Keratinocyte (primary cell): Measurements from ENCODE around the gene POLR2L. TPM values are rescaled to one million over a fixed set of nuclear protein-coding genes. Genes with fewer than 3 reads are reported as not detected.

Source experiments
- DNase-seq: peaks from one replicate; pipeline ENCODE4 v3.0.0-alpha.2; 2011; ENCODE audit warnings: low read depth, missing footprints, low spot score
- FAIRE-seq: peaks from 2 replicates; lab custom pipeline; 2011; peaks lifted over from hg19 to GRCh38; lab: Jason Lieb, UNC
- H2AFZ ChIP-seq: 2 replicates; pipeline ENCODE4 v1.6.0; 2012; ENCODE audit warnings: low read length, control low read depth, inconsistent platforms; ENCODE audit not compliant: control insufficient read depth
- H3K27ac ChIP-seq: 2 replicates; pipeline ENCODE4 v1.5.1; 2011; ENCODE audit warnings: low read length; ENCODE audit not compliant: control insufficient read depth, insufficient read depth
- H3K27me3 ChIP-seq: 3 replicates; pipeline ENCODE4 v1.6.0; 2011; ENCODE audit warnings: low read length; ENCODE audit not compliant: control insufficient read depth, insufficient read depth; ENCODE audit errors: extremely low read depth
- H3K36me3 ChIP-seq, 2 experiments: 2 replicates in 1 of 2; 3 replicates in 1 of 2; pipeline ENCODE4 v1.5.1; 2011; ENCODE audit warnings: low read length in 2 of 2, mild to moderate bottlenecking in 1 of 2; ENCODE audit not compliant: control insufficient read depth in 2 of 2, insufficient read depth in 2 of 2; ENCODE audit errors: extremely low read depth in 1 of 2
- H3K4me1 ChIP-seq: 3 replicates; pipeline ENCODE4 v1.5.1; 2011; ENCODE audit warnings: low read length; ENCODE audit not compliant: control insufficient read depth, insufficient read depth; ENCODE audit errors: extremely low read depth
- H3K4me2 ChIP-seq: 3 replicates; pipeline ENCODE4 v1.6.0; 2011; ENCODE audit warnings: low read depth, low read length; ENCODE audit not compliant: control insufficient read depth, insufficient read depth; ENCODE audit errors: extremely low read depth
- H3K4me3 ChIP-seq, 3 experiments: fragments of 200-600 bp in 1 of 3; sonication (generic) in 1 of 3; 2 replicates in 2 of 3; 3 replicates in 1 of 3; pipeline ENCODE4 v1.5.1; 2011 to 2016; ENCODE audit warnings: low read length in 3 of 3, mild to moderate bottlenecking in 3 of 3, control low read depth in 2 of 3, inconsistent platforms in 1 of 3, low read depth in 1 of 3, mixed read lengths in 1 of 3, mixed run types in 1 of 3, moderate library complexity in 1 of 3; ENCODE audit not compliant: control insufficient read depth in 2 of 3, insufficient read depth in 2 of 3; ENCODE audit errors: extremely low read depth in 1 of 3
- H3K79me2 ChIP-seq: 2 replicates; pipeline ENCODE4 v1.6.0; 2012; ENCODE audit warnings: low read length; ENCODE audit not compliant: control insufficient read depth, insufficient read depth
- H3K9ac ChIP-seq: 3 replicates; pipeline ENCODE4 v1.6.0; 2011; ENCODE audit warnings: low read length; ENCODE audit not compliant: control insufficient read depth, insufficient read depth; ENCODE audit errors: extremely low read depth
- H3K9me1 ChIP-seq: 3 replicates; pipeline ENCODE4 v1.6.0; 2011; ENCODE audit warnings: low read length; ENCODE audit not compliant: control insufficient read depth, insufficient read depth; ENCODE audit errors: extremely low read depth
- H3K9me3 ChIP-seq: 2 replicates; pipeline ENCODE4 v1.5.1; 2012; ENCODE audit warnings: low read depth, low read length; ENCODE audit not compliant: control insufficient read depth
- H4K20me1 ChIP-seq: 3 replicates; pipeline ENCODE4 v1.6.0; 2011; ENCODE audit warnings: low read length; ENCODE audit not compliant: control insufficient read depth, insufficient read depth; ENCODE audit errors: extremely low read depth
- EZH2 ChIP-seq: IDR thresholded peaks from one replicate; pipeline ENCODE4 v1.6.1; 2012; ENCODE audit warnings: inconsistent platforms, mild to moderate bottlenecking, low read length, moderate library complexity
- dilution Hi-C: fragments of 300-500 bp; cut with MboI; formaldehyde crosslinking; loops from one replicate; pipeline ENCODE4 v1.7.0; 2020; ENCODE audit warnings: low sequenced_read_pairs; ENCODE audit not compliant: extremely low pct_ligation_motif_present
- polyA plus RNA-seq, 5 experiments: library from polyadenylated mRNA; depleted of rRNA in 3 of 5; stranded (reverse) in 3 of 5; stranded (forward) in 1 of 5; unstranded in 1 of 5; fragments of >200 nt; gene quantifications; 1 replicate in 1 of 5; 2 replicates in 3 of 5; 3 replicates in 1 of 5; pipeline versions ENCODE4 v1.2.1 to v1.2.3, GENCODE V29; 2011 to 2012; ENCODE audit warnings: missing spikeins in 2 of 5, low read depth in 1 of 5, low replicate concordance in 1 of 5
- TF ChIP-seq, protein P1 (sequence below), 3 experiments: IDR thresholded peaks in 1 of 3; conservative IDR thresholded peaks in 1 of 3; optimal IDR thresholded peaks in 1 of 3; 2 replicates in 2 of 3; 3 replicates in 1 of 3; pipeline versions ENCODE3 to v1.5.1; 2011; ENCODE audit warnings: low read length in 3 of 3, mild to moderate bottlenecking in 3 of 3, moderate library complexity in 2 of 3, control low read depth in 1 of 3, inconsistent platforms in 1 of 3; ENCODE audit not compliant: insufficient read depth in 2 of 3; ENCODE audit errors: extremely low read depth in 1 of 3

POLR2L gene
- polyA plus RNA-seq, 1 donor (not counting 4 experiments of a cell fraction or from before 2014, with no cell fraction given) = 145 TPM

DNA sequence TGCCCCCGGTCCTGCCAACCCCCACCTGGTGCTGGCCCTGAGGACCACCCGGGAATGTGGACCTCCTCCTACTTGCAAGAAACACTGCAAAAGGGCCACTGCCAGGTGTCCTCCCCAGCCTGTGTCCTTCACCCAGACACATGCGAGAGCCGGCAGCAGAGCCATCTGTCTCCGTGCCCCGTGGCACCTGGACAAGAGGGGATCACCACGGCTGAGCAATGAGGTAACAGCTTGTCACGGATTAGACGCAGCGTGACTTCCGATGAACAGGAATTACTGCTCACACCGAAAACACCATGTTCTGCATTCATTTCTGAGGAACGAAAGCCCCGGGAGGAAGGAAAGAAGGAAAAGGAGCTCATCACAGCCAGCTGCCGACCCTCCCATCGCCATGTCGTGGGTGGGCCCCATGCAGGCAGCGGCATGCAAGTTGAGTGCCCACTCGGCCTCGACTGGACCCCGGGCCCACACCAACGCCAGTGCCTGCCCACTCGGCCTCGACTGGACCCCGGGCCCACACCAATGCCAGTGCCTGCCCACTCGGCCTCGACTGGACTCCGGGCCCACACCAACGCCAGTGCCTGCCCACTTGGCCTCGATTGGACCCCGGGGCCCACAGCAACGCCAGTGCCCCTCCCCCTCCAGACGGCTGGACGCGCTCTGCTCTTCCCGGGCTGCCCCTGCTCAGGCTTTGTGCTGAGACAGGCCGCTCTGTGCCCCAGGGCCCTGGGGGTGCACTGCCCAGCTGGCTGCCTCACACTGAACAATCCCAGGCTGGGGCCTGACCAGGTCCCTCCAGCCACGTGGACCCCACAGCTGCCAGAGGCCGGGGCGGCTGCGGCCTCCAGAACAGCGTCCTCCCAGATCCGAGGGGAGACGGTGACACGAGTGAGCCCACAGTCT, 46.2 kb upstream of the POLR2L start:
- H3K9me1 ChIP-seq = no peaks in the 10 kb centered on the region
- H2AFZ ChIP-seq = no peak overlapping the region
- TF ChIP-seq, protein P1, sequence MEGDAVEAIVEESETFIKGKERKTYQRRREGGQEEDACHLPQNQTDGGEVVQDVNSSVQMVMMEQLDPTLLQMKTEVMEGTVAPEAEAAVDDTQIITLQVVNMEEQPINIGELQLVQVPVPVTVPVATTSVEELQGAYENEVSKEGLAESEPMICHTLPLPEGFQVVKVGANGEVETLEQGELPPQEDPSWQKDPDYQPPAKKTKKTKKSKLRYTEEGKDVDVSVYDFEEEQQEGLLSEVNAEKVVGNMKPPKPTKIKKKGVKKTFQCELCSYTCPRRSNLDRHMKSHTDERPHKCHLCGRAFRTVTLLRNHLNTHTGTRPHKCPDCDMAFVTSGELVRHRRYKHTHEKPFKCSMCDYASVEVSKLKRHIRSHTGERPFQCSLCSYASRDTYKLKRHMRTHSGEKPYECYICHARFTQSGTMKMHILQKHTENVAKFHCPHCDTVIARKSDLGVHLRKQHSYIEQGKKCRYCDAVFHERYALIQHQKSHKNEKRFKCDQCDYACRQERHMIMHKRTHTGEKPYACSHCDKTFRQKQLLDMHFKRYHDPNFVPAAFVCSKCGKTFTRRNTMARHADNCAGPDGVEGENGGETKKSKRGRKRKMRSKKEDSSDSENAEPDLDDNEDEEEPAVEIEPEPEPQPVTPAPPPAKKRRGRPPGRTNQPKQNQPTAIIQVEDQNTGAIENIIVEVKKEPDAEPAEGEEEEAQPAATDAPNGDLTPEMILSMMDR (optimal IDR thresholded peaks at IDR 0.05 in 1 of 3, IDR thresholded peaks at IDR 0.05 in 1 of 3, conservative IDR thresholded peaks at IDR 0.05 in 1 of 3; ENCODE audit: extremely low read depth in 1 of 3, insufficient read depth in 2 of 3, low read length in 3 of 3) = no peak
- TF ChIP-seq EZH2 = no peak
- no peaks in the 10 kb centered on the region for H4K20me1 ChIP-seq
- no peak for DNase-seq
- peaks cover 7 to 11% of the 10 kb centered on the region in 2 experiments for H3K36me3 ChIP-seq
- FAIRE-seq = no peak
- H3K4me2 ChIP-seq = no peak overlapping the region
- no peaks in the 10 kb centered on the region for H3K9me3 ChIP-seq
- dilution Hi-C loops = no loop called here
- H3K4me1 ChIP-seq = no peaks in the 10 kb centered on the region
- no peak overlapping the region for H3K27ac ChIP-seq
- H3K79me2 ChIP-seq = no peaks in the 10 kb centered on the region
- no peak overlapping the region for H3K4me3 ChIP-seq
- H3K9ac ChIP-seq = no peak overlapping the region
- no peaks in the 10 kb centered on the region for H3K27me3 ChIP-seq

DNA sequence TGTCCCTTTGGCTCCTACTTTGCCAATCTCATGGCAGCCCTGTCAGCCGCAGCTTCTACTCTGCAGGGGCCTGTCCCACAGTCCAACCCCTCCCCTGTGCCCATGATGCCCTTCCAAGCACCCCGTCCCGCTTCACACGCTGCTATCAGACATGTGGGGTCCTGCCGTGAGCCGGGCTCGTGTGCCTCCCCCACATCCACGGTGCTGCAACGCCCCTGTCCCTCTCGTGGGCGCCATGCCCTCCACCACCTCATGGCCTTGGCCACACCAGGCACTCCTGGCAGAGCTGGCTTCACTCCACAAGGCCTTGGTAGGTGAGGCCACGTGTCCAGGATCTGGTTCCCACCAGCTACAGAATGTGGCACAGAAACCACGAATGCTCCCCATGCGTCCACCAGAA, 45.3 kb upstream of the POLR2L start:
- dilution Hi-C loops = no loop called here
- Histone ChIP-seq H3K9ac (no peak overlapping the region), H3K9me1 (no peaks in the 10 kb centered on the region), H4K20me1 (no peaks in the 10 kb centered on the region), H3K27ac (no peak overlapping the region), H3K4me2 (no peak overlapping the region), H3K9me3 (no peaks in the 10 kb centered on the region), H3K79me2 (no peaks in the 10 kb centered on the region), H3K4me3 (no peak overlapping the region), H3K36me3 (peaks cover 7 to 11% of the 10 kb centered on the region in 2 experiments), H2AFZ (no peak overlapping the region), H3K27me3 (no peaks in the 10 kb centered on the region), H3K4me1 (no peaks in the 10 kb centered on the region)
- no peak for DNase-seq
- TF ChIP-seq EZH2 = no peak
- TF ChIP-seq, protein P1 (optimal IDR thresholded peaks at IDR 0.05 in 1 of 3, IDR thresholded peaks at IDR 0.05 in 1 of 3, conservative IDR thresholded peaks at IDR 0.05 in 1 of 3; ENCODE audit: extremely low read depth in 1 of 3, insufficient read depth in 2 of 3, low read length in 3 of 3) = no peak
- FAIRE-seq = no peak
